ENCODE results near the gene WWOX.

DNA sequence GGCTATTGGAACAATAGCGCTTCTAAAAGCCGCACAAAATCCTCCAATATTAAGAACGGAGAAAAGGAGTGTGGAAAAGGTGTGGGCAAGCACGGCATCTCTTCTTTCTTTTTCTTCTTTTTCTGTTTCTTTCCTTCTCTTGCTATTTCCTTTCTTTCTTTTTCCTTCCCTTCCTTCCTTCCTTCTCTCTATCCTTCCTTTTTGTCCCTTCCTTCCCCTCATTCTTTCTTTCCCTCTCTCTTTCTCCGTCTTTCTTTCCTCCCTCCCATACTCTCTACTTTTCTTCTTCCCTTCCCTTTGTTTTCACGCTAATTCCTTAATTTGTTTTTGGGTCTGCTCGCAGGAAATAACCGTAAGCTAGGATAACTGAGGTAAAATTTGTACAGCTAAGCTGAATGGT lies 1022.9 kb downstream of the WWOX start:
- no peak for TF ChIP-seq MAFK (IDR thresholded peaks at IDR 0.05; ENCODE audit: partially characterized antibody)
- TF ChIP-seq, protein P1, sequence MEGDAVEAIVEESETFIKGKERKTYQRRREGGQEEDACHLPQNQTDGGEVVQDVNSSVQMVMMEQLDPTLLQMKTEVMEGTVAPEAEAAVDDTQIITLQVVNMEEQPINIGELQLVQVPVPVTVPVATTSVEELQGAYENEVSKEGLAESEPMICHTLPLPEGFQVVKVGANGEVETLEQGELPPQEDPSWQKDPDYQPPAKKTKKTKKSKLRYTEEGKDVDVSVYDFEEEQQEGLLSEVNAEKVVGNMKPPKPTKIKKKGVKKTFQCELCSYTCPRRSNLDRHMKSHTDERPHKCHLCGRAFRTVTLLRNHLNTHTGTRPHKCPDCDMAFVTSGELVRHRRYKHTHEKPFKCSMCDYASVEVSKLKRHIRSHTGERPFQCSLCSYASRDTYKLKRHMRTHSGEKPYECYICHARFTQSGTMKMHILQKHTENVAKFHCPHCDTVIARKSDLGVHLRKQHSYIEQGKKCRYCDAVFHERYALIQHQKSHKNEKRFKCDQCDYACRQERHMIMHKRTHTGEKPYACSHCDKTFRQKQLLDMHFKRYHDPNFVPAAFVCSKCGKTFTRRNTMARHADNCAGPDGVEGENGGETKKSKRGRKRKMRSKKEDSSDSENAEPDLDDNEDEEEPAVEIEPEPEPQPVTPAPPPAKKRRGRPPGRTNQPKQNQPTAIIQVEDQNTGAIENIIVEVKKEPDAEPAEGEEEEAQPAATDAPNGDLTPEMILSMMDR (IDR thresholded peaks at IDR 0.05) = no peak
- TF ChIP-seq TP53 (CRISPR knock-in tag; IDR thresholded peaks at IDR 0.05) = no peak
- no peak for TF ChIP-seq POLR2A (IDR thresholded peaks at IDR 0.05; ENCODE audit: low read length)
- no peak for TF ChIP-seq CHD2 (IDR thresholded peaks at IDR 0.05; ENCODE audit: low read length, partially characterized antibody)
- no peak for TF ChIP-seq HDAC2 (IDR thresholded peaks at IDR 0.05)
- TF ChIP-seq CEBPB (IDR thresholded peaks at IDR 0.05) = no peak
- TF ChIP-seq NR3C1 (IDR thresholded peaks at IDR 0.05) = no peak
- TF ChIP-seq CBX2 (IDR thresholded peaks at IDR 0.05; ENCODE audit: borderline replicate concordance, low read depth) = no peak
